HG02763 (cell line): Measurements from ENCODE around the gene ELP4.

ENCODE experiments used
- ATAC-seq: cut with Tn5 transposase; IDR thresholded peaks from one replicate; pipeline ENCODE4 v1.9.1; 2021; ENCODE audit warnings: mild to moderate bottlenecking, moderate library complexity; ENCODE audit not compliant: unreplicated experiment

The ELP4 gene

DNA sequence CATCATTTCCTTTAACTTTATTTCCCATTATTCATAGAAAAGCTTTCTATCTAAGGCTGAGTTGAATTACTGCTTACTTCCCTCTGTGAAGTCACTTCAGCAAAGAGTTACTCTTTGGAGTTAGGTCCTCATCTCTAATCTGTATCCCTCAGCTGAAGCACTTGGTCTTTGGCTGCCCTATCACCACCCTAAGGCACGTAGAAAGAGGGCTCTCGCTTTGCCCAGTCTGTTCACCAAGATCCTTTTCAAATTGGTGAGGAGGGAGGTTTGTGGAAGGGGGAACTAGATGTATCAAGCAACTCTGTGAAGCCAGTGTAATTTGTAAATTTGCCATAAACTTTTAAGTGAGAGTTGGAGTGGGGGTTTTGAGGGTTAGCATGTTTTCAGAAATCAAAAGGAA, 258.1 kb downstream of the ELP4 start:
- ATAC-seq: no peak

DNA sequence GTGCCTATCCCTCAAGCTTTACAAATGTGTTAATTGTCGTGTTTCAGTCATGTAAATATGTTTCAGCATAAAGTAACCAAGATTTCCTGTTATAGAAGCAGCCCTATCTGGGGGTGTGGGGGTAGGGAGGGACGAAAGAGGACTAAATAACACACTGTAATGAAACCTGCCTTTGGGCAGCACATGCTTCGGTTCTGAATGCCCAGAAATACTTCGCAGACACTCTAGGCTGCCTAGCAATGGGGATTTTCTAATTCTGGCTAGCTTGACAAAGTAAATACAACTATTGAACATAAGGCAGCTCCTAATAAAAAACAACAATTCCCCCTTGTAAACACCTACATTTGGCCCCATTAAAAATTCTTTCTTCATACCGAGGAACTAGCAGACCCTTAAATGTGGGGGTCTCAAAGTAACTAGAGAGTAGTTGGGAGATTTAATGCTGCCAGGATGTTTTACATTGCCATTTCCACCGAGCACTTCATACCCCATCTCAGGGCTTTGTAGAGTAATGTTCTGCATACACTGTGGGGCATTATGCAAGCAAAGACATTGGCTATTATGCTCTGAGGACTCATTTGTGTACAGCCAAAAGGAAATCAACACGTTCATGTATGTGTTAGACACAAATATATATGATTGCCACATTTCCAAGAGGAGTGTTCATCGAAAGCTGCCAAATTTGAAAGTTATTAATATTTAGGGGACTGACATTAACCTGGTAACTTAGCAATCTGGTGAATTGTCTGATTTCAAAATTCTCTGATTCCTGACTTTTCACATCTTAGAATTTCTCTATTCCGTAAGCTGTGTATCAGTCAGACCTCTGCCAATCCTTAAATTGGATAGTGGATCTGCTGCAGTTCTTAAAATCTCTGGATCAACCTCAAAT, 259.4 kb downstream of the ELP4 start:
- no peak for ATAC-seq

DNA sequence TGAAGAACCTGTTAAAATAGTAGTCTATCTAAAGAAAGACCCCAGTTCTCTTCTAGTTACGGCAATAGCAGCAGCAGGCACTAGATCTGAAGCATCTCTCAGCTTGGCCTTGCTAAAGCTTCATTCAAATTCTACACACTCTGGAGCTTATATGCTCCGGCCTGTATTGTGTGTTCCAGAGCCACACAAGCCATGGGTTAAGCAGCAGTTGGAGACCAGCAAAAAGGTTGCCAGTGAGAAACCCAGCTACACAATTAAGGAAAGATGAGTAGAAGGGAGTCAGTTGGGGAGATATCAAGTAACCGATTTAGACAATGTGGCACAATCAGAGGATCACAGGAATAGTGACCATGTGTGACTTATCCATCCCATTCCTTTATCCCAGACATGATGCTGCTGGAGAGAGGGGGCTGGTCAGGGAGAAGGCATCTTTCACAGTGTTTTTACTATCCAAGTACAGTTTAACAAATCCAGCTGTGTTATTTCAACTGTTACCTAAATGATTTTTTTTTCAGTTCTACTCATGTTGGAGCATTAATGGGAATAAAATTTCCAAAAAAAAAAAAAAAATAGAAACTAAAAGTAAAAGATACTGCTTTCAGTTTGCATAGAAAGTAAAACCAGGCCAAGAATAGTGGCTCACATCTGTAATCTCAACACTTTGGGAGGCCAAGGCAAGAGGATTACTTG, 260.6 kb downstream of the ELP4 start:
- ATAC-seq: no peak

DNA sequence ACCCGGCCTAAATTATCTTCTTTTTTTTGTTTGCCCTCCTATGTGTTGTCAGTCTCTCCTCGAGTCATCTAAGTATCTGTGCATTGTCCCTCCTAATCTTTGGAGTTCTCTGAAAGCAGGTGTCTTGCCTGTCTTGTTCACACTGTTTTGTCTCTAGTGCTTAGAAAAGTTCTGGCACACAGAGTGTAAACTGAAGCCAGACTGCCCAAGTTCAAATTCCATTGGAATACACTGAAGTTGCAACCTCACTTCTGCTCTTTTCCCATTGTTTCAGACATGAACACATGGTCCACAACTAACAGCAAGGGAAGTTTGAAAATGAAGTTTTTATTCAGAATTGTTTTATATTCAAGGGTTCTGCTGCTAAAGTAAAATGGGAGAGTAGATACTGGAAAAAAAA, 262.8 kb downstream of the ELP4 start:
- ATAC-seq: no peak

DNA sequence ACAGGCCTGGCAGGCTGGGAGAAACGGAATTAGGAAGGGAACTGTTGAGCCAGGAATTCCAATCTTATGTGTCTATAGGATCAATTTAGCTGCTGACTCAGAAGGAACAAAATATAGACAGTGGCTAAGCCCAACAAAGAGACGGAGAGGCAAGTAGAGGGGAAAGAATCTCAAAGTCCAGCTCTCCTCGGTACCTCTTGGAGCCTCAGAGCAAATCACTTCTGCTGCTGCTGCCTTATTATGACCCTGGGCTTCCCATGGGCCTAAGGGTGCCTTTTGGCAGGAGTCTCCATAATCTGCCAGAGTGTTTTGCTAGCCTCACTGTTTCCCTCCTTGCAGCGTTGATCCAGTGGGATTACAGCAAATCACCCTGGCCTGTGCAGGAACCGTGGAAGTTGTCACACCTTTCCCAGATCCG, 269.8 kb downstream of the ELP4 start:
- no peak for ATAC-seq

DNA sequence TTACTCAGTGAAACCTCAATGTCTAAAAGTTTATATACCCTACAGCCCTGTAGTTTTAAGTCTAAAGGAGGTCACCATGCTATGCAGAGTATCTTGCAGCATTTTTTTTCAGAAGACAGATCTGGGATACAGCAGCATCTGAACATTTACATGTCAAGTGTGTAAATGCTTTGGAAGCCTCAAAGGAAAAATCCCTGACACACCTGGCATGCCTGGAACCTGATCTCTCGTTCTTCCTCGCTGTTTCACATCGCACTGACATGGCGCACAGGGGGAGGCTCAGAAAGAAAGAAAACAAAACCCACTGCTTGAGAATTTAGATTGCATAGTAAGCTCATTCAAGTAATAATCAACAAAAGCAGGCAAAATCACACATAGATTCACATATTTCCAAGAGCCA, 270.5 kb downstream of the ELP4 start:
- ATAC-seq: no peak

DNA sequence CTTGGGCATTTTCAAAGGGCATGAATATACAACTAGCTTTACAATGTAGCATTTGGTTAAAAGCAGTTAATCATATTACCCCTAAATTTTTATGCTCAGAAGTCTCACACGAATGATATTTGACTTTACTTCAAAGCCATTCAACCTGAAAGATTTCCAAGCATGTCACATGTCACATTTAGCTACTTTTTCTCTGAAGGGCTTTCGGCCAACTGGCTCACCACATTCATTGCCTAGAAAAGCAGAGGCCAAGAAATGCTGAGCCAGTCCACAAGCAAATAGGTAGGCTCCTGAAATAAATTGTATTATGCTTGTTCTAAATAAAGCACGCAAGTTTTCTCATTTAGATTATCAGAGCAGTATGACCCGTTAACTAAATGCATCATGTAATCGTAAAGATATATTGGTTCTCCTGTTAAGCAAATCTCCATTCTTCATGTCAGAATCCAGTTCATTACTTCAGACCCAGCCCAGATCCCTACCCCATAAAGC, 271.0 kb downstream of the ELP4 start:
- no peak for ATAC-seq

DNA sequence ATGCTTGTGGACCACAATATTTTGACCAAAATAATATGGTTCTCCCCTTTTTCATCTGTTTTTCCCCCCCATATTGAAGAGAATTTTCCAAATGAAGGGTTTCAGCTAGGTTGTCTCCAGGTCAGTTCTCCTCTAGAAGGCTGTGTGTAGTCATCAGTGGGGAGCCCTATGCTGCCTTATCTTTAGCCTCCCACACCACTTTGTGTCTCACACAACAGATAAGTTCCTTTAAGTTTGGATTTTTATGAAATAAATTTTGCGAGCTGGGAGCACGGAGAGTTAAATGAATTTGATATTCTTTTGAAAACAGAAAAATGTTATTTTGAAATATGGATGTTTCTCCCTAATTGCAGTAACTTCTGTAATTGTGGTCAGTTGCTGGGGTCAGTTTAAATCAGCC, 272.7 kb downstream of the ELP4 start:
- ATAC-seq: no peak

DNA sequence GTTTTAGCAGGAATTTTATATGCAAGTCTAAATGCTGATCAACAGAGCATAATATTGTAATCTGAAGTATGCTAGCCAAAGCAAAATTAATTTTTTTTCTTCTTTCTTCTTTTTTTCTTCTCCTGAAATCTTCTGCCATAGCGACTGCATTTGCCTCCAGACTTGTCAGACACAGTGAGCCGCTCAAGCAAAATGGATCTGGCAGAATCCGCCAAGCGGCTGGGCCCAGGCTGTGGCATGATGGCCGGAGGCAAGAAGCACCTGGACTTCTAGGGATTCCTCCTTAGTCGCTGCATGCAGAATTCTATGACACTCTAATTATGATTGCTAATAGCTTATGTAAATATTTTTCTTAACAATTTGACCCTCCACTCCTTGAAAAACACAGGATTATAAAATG, 273.7 kb downstream of the ELP4 start:
- no peak for ATAC-seq

DNA sequence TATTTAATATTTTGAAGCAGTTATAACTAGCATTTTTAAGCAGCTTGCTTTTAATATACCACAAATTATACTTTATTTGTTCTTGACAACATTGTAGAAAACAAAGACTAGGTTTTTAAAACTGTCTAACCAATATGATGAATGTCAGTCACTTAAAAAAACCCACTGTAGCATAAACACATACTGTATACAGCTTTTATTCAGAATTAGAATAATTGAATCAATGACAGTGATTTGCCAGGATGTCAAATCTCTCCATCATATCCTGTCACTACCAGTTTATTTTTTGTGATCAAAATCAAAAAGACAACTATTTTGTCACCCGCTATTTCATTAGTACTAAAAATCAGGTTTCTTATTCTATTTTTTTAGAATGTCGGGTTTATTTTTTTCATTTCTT, 275.0 kb downstream of the ELP4 start:
- ATAC-seq: no peak

DNA sequence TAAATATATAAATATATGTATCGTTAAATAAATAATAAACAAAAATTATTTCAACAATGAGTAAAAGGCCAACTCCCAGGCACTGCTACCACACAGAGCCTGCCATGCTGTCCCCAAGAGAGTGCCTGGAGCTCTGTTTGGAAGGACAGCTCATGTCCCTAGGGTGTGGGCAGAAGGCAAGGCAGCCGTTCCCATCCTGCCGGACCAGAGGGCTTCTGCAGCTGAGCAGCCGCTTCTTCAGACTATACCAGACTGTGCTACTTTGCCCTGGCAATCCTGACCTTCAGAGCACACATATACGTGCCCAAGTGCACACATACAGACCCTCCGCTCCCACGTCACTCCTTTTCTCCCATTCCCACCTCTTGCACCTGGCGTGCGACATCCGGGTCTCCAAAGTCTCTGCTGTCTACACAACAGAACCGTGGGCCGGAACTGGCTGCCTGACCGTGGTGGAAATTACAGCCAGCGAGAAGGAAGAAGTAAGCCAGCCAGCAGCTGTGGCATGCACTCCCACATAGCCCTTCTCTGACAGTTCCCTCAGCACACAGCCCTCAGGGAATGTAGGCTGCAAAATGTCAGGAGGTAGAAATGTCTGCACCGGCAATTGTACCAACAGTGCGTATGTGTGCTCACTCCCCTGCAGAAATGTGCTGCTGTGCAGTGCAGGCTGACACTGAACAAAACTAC, 277.6 kb downstream of the ELP4 start:
- ATAC-seq: no peak

DNA sequence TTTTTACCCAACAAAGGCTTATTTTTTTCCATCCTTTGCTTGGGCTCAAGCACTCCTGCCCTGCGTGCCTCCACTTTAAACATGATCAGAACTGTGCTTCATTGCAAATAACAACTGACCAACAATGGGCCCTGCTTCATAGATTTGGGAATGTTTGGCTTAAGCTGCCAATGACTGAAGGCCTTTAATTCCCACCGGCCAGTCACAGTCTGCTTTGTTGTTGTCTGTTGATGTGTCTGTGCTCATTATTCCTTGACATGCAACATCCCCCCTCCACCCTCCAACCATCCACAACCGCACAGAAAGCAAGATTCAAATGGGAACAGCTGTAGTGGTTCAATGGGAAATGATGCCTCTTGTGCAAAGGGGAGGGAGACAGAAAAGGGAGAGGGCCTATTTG, 278.5 kb downstream of the ELP4 start:
- no peak for ATAC-seq

DNA sequence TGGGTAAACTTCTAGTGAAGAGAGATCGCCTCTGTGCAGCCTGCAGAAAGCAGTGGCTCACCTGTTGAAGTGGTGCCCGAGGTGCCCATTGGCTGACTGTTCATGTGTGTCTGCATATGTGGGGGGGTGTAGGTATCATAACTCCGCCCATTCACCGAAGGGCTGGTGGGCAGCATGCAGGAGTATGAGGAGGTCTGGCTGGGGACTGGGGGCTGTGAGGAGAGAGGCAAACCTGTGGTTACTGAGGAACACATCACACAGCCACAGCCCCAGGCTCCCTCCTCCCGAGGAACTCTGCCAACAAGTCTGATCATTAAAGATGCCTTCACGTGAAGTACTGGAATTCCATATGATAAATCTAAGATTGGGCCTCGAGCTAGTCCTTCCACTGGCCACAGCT, 281.1 kb downstream of the ELP4 start:
- no peak for ATAC-seq

DNA sequence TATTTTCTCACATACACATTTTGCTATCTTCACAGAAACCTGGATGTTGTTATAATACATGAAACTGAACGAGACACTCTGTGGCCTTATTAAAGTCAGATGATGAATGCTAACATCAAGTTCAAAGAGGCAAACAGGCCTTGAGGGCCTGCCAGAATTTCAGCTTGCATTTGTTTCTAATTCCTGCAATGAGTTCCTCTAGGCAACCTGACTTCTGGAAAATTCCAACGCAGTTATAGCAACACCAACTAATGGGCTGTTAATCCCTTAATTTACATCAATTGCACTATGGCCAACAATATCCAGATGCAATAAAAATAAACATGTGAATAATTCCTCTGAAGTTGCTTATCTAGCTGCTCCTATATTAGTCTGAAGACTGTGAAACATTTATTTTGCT, 282.5 kb downstream of the ELP4 start:
- ATAC-seq: no peak

DNA sequence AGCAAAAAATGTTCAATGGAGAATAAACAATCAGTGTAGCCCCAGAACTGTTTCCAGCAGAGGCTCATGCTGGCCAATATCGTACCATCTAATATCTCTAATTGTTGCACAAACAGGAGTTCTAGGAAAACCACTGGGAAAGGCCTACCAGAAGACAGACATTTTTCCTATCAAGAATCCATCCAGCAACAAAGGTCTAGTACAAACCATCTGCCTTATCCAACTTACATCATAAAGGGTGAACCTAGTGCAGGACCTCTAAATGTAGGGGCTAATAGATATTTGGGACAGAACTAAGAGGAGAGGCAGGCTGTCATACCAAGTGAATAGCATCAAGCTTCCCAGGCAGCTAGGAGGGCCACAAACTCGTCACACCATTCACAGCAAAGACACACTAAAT, 282.9 kb downstream of the ELP4 start:
- no peak for ATAC-seq

DNA sequence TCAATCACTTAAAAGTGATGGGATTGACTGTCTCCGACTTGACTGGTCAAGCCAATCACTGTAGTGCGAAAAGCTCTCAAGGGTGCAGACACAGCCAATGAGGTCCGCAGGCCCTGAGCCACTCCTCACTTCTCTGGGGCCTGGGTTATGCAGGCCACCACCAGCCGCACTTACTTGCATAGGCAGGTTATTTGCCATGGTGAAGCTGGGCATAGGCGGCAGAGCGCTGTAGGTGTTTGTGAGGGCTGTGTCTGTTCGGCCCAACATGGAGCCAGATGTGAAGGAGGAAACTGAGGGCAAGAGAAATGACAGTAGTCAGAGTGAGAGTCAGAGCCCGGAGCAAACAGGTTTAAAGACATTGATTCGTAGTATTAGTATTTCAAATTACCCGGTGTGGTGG, 283.7 kb downstream of the ELP4 start:
- ATAC-seq: no peak

DNA sequence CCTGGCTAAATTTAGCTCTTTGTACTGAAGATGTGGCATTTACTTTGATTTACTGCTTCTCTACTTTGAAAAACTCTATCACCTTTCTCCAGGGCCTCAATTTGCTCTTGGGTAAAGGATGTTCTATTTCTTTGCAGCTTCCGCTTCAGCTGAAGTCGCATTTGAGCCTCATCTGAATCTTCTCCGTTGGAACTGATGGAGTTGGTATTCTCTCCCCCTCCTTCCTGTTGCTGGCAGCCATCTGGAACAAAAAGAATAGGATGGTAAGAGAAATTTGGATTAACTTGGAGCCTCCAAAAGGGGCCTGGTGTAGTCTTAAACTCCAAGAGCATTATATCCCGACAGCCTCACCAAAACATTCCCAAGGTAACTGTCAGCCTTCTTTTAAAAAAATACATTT, 285.0 kb downstream of the ELP4 start:
- no peak for ATAC-seq

DNA sequence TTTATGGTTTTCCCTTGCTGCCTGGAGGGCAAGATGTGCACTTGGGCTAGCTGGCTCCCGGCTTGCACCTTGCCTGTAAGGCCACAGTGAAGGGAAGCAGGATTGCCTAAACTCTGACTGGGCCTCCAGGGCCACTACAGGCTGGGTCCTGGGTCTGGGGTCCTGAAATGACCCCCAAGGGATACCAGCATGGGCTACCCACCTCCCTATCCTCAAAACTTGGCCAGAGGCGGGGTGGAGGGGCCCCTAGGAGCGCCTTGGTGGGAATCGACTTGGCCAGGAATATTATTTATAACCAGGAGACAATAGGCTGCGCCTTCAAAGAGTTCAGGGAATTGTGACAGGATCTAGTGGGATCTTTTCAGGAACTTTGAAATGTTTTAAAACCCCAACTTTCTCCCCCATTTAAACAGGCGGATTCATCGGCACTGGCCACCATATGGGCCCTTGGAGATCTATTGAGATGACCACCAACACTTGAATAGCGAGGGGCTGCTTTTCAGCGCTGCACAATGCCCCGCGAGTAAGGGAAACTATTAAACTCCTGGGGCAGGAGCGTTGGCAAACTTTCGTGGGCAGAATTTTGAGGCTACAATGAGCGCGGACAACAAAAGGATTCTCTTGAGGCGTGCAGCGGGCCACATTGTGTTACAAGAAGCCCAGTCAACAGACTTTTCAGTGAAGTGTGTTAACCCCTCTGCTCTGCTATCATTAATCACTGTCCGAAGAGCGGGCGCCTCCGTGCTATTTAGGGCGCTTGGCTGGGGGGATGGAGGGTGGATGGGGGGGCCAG, 286.3 kb downstream of the ELP4 start:
- ATAC-seq: no peak

DNA sequence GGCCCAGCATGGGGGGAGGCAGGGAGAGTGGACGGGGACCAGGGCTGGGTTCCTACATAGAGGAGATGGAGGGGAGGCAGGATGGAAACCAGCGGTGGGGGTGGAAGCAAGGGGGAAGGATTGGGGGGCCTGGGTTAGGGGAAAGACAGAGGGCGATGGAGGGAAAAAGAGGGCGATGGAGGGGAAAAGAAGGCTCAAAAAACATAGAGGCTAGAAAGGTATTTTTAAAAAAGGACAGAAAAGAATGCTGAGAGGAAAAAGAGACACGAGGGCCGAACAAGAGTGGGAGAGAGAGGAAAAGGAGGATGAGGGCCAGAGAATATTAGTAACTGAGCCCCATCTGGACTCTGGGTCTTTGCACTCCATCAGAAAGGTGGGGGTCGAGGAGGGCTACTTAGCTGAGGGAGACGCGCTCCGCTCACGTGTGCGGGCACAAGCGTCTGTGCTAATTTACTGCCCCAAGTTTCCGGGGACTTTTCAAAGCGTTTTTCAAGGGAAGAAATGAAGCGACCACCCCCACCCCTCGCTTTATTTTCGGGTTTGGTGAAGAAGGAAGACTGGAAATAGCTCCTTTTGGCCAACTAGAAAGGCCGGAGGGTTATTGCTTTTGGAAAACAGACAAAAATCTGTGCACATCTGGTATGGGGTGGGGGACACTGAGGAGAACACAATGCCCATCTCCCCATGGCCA, 287.1 kb downstream of the ELP4 start:
- ATAC-seq: no peak
